ENCODE data around the gene GRB14. TPM values are rescaled to one million over a fixed set of nuclear protein-coding genes. Genes with fewer than 3 reads are reported as not detected.
"Not testable (repeated sequence)": the region's sequence is repeated elsewhere in the genome, so short reads cannot be mapped to it uniquely, and the experiment has no call there.

The GRB14 gene
- total RNA-seq, 1 donor from 2014 or later: 6.7 TPM

GRCh38 chr2:164495491-164496223 is 125.6 kb downstream of the GRB14 start:
- DNase-seq (ENCODE audit: low spot score): no peak

- DNase-seq (ENCODE audit: low spot score): no peak
Measured at GRCh38 chr2:164485541-164485940, 135.7 kb downstream of the GRB14 start.

GRCh38 chr2:164479460-164479859 is 141.8 kb downstream of the GRB14 start:
- no peak for DNase-seq (ENCODE audit: low spot score)

- no peak for DNase-seq (ENCODE audit: low spot score)
Measured at GRCh38 chr2:164478205-164478604, 143.1 kb downstream of the GRB14 start.

GRCh38 chr2:164474873-164475272 is 146.4 kb downstream of the GRB14 start:
- no peak for DNase-seq (ENCODE audit: low spot score)

GRCh38 chr2:164473021-164473420 is 148.3 kb downstream of the GRB14 start:
- no peak for DNase-seq (ENCODE audit: low spot score)

GRCh38 chr2:164465047-164465446 is 156.2 kb downstream of the GRB14 start:
- not testable (repeated sequence) for DNase-seq (ENCODE audit: low spot score)

GRCh38 chr2:164464376-164464775 is 156.9 kb downstream of the GRB14 start:
- no peak for DNase-seq (ENCODE audit: low spot score)

GRCh38 chr2:164458792-164459191 is 162.5 kb downstream of the GRB14 start:
- DNase-seq (ENCODE audit: low spot score): no peak

- DNase-seq (ENCODE audit: low spot score): no peak
Measured at GRCh38 chr2:164457271-164457670, 164.0 kb downstream of the GRB14 start.

- DNase-seq (ENCODE audit: low spot score): no peak
Measured at GRCh38 chr2:164456619-164457018, 164.7 kb downstream of the GRB14 start.

- no peak for DNase-seq (ENCODE audit: low spot score)
Measured at GRCh38 chr2:164453656-164454305, 167.5 kb downstream of the GRB14 start.

GRCh38 chr2:164450278-164450677 is 171.0 kb downstream of the GRB14 start:
- DNase-seq (ENCODE audit: low spot score): no peak

- DNase-seq (ENCODE audit: low spot score): no peak
Measured at GRCh38 chr2:164449706-164450105, 171.6 kb downstream of the GRB14 start.

GRCh38 chr2:164447660-164448059 is 173.6 kb downstream of the GRB14 start:
- no peak for DNase-seq (ENCODE audit: low spot score)

Other genes with a start within 250 kb of the GRB14 start
- gene COBLL1, start 220.3 kb upstream of the GRB14 start, total RNA-seq: 207 TPM